ES-I3 (cell line): ENCODE data around the gene TARBP2.
A peak's percentile ranks its signal among the peaks of the same experiment; 100 is the strongest.

Experiments used
- H3K36me3 ChIP-seq: 2 replicates; pipeline ENCODE4 v1.6.1; 2013; ENCODE audit warnings: mild to moderate bottlenecking, low read length, control low read depth, moderate library complexity; ENCODE audit not compliant: insufficient read depth
- H3K4me1 ChIP-seq: 2 replicates; pipeline ENCODE4 v1.6.1; 2013; ENCODE audit warnings: mild to moderate bottlenecking, control low read depth, low read length; ENCODE audit not compliant: insufficient read depth
- H3K9ac ChIP-seq: 2 replicates; pipeline ENCODE4 v1.6.1; 2013; ENCODE audit warnings: low read depth, mild to moderate bottlenecking, low read length, moderate library complexity
- H3K9me3 ChIP-seq: 2 replicates; pipeline ENCODE4 v1.6.1; 2013; ENCODE audit warnings: mild to moderate bottlenecking, low read length, moderate library complexity; ENCODE audit not compliant: control insufficient read depth, insufficient read depth

The TARBP2 gene

GRCh38 chr12:53500776-53501614 lies at the start of gene TARBP2:
Gene TARBP2 (plus strand): TSS chr12:53501283. CDS start chr12:53501409, 126 bp downstream.
- Histone ChIP-seq H3K9ac (peak within 1 kb of the TSS; percentile 76), H3K36me3 (no peaks in the 10 kb centered on the region), H3K9me3 (no peaks in the 10 kb centered on the region), H3K4me1 (peaks cover 21% of the 10 kb centered on the region)

- Histone ChIP-seq H3K9ac (peak within 1 kb of the TSS; percentile 97), H3K4me1 (peaks cover 7% of the 10 kb centered on the region; the same call in 1 of the 2 replicates), H3K9me3 (no peaks in the 10 kb centered on the region), H3K36me3 (peaks cover 29% of the 10 kb centered on the region)
These were observed 49.4 kb upstream of the TARBP2 start, which contains the start of gene PCBP2 for GRCh38 chr12:53451661-53452158. Gene PCBP2 (plus strand): TSS chr12:53452102. CDS start chr12:53454801, 2,699 bp downstream.

- peaks cover 36% of the 10 kb centered on the region for H3K36me3 ChIP-seq
- H3K9ac ChIP-seq = peak overlapping the region; percentile 97
- peaks cover 7% of the 10 kb centered on the region; the same call in 1 of the 2 replicates for H3K4me1 ChIP-seq
- H3K9me3 ChIP-seq = no peaks in the 10 kb centered on the region
These were observed 48.7 kb upstream of the TARBP2 start for GRCh38 chr12:53452159-53453077.

GRCh38 chr12:53453953-53454640 lies 47.0 kb upstream of the TARBP2 start:
- Histone ChIP-seq H3K4me1 (peaks cover 7% of the 10 kb centered on the region; the same call in 1 of the 2 replicates), H3K9me3 (no peaks in the 10 kb centered on the region), H3K36me3 (peaks cover 51% of the 10 kb centered on the region), H3K9ac (0 out of 2 replicates have a peak overlapping the region, but pooled peaks have one; percentile 97)

- peaks cover 7% of the 10 kb centered on the region; the same call in 1 of the 2 replicates for H3K4me1 ChIP-seq
- H3K36me3 ChIP-seq = peaks cover 58% of the 10 kb centered on the region
- no peak overlapping the region for H3K9ac ChIP-seq
- H3K9me3 ChIP-seq = no peaks in the 10 kb centered on the region
These were observed 46.4 kb upstream of the TARBP2 start for GRCh38 chr12:53454707-53455106.

- Histone ChIP-seq H3K9ac (no peak overlapping the region), H3K36me3 (peaks cover 75% of the 10 kb centered on the region), H3K4me1 (peaks cover 7% of the 10 kb centered on the region; the same call in 1 of the 2 replicates), H3K9me3 (no peaks in the 10 kb centered on the region)
These were observed 44.3 kb upstream of the TARBP2 start for GRCh38 chr12:53456654-53457366.

GRCh38 chr12:53459097-53459496 lies 42.0 kb upstream of the TARBP2 start:
- peaks cover 85% of the 10 kb centered on the region for H3K36me3 ChIP-seq
- H3K9ac ChIP-seq = no peak overlapping the region
- H3K4me1 ChIP-seq = peaks cover 9% of the 10 kb centered on the region; the same call in 1 of the 2 replicates
- H3K9me3 ChIP-seq = no peaks in the 10 kb centered on the region

- Histone ChIP-seq H3K9me3 (no peaks in the 10 kb centered on the region), H3K36me3 (peaks cover 85% of the 10 kb centered on the region), H3K4me1 (peaks cover 8% of the 10 kb centered on the region; the same call in 1 of the 2 replicates), H3K9ac (no peak overlapping the region)
These were observed 40.0 kb upstream of the TARBP2 start for GRCh38 chr12:53461059-53461458.

- Histone ChIP-seq H3K9me3 (no peaks in the 10 kb centered on the region), H3K4me1 (peaks cover 8% of the 10 kb centered on the region; the same call in 1 of the 2 replicates), H3K9ac (no peak overlapping the region), H3K36me3 (peaks cover 87% of the 10 kb centered on the region)
These were observed 39.5 kb upstream of the TARBP2 start for GRCh38 chr12:53461591-53461990.

GRCh38 chr12:53462935-53463334 lies 38.1 kb upstream of the TARBP2 start:
- Histone ChIP-seq H3K36me3 (peaks cover 86% of the 10 kb centered on the region), H3K9ac (no peak overlapping the region), H3K4me1 (peaks cover 8% of the 10 kb centered on the region; the same call in 1 of the 2 replicates), H3K9me3 (no peaks in the 10 kb centered on the region)

- H3K9ac ChIP-seq = no peak overlapping the region
- peaks cover 86% of the 10 kb centered on the region for H3K36me3 ChIP-seq
- H3K9me3 ChIP-seq = no peaks in the 10 kb centered on the region
- peaks cover 8% of the 10 kb centered on the region; the same call in 1 of the 2 replicates for H3K4me1 ChIP-seq
These were observed 37.1 kb upstream of the TARBP2 start for GRCh38 chr12:53463802-53464560.

- peaks cover 8% of the 10 kb centered on the region; the same call in 1 of the 2 replicates for H3K4me1 ChIP-seq
- no peak overlapping the region for H3K9ac ChIP-seq
- H3K9me3 ChIP-seq = no peaks in the 10 kb centered on the region
- peaks cover 86% of the 10 kb centered on the region for H3K36me3 ChIP-seq
These were observed 36.2 kb upstream of the TARBP2 start for GRCh38 chr12:53464685-53465418.
